Measurements from ENCODE around the gene UHMK1.

- no peak for TF ChIP-seq CTCF (IDR thresholded peaks at IDR 0.05)
- no peak for TF ChIP-seq POLR2A (IDR thresholded peaks at IDR 0.05)
Measured at GRCh38 chr1:162485236-162485635, 12.4 kb upstream of the UHMK1 start.
